Brain microvascular endothelial cell (primary cell): ENCODE results near the gene RARG.

Source experiments
- DNase-seq: peaks from one replicate; pipeline ENCODE4 v3.0.0-alpha.2; 2020
- H3K27ac ChIP-seq: fragments of 250-450 bp; sonication (Bioruptor Pico); 2 replicates; pipeline ENCODE4 v1.5.1; 2020; ENCODE audit warnings: mild to moderate bottlenecking, moderate library complexity
- H3K27me3 ChIP-seq: fragments of 250-450 bp; sonication (Bioruptor Pico); replicated peaks from 2 replicates; pipeline ENCODE4 v1.5.1; 2020; ENCODE audit warnings: mild to moderate bottlenecking
- H3K36me3 ChIP-seq: fragments of 250-450 bp; sonication (Bioruptor Pico); replicated peaks from 2 replicates; pipeline ENCODE4 v1.5.1; 2020; ENCODE audit warnings: mild to moderate bottlenecking
- H3K4me3 ChIP-seq: 2 replicates; pipeline ENCODE4 v1.5.1; 2011; ENCODE audit warnings: low read depth, mild to moderate bottlenecking, control low read depth, low read length, moderate library complexity
- CTCF ChIP-seq: IDR thresholded peaks from 2 replicates; pipeline ENCODE4 v1.5.1; 2011; ENCODE audit warnings: low read depth, mild to moderate bottlenecking, moderate library complexity, low read length, control low read depth, inconsistent platforms; ENCODE audit errors: missing control alignments
- in situ Hi-C: cut with HindIII; loops from 2 replicates; pipeline ENCODE4 v1.10.0; 2017; ENCODE audit warnings: low sequenced_read_pairs, low pct_ligation_motif_present

RARG gene

GRCh38 chr12:53191885-53192530 lies 40.0 kb downstream of the RARG start:
- Histone ChIP-seq H3K27me3 (no peaks in the 10 kb centered on the region), H3K4me3 (no peak overlapping the region), H3K36me3 (peaks cover 17% of the 10 kb centered on the region), H3K27ac (no peak overlapping the region)
- in situ Hi-C loops = no loop called here
- no peak for DNase-seq
- TF ChIP-seq CTCF = no peak

- no peak overlapping the region for H3K27ac ChIP-seq
- in situ Hi-C loops = no loop called here
- H3K36me3 ChIP-seq = peaks cover 24% of the 10 kb centered on the region
- no peak for DNase-seq
- H3K27me3 ChIP-seq = no peaks in the 10 kb centered on the region
- H3K4me3 ChIP-seq = no peak overlapping the region
- no peak for TF ChIP-seq CTCF
Observed at GRCh38 chr12:53191096-53191884, 40.7 kb downstream of the RARG start.

GRCh38 chr12:53190108-53190729 lies 41.8 kb downstream of the RARG start:
- H3K36me3 ChIP-seq = peaks cover 35% of the 10 kb centered on the region
- peak; percentile 96 for TF ChIP-seq CTCF
- H3K4me3 ChIP-seq = no peak overlapping the region
- H3K27me3 ChIP-seq = no peaks in the 10 kb centered on the region
- H3K27ac ChIP-seq = no peak overlapping the region
- DNase-seq = peak; percentile 57
- in situ Hi-C loops = no loop called here

GRCh38 chr12:53187145-53187899 lies 44.7 kb downstream of the RARG start:
- TF ChIP-seq CTCF = no peak
- Histone ChIP-seq H3K27ac (no peak overlapping the region), H3K4me3 (no peak overlapping the region), H3K36me3 (peaks cover 46% of the 10 kb centered on the region), H3K27me3 (no peaks in the 10 kb centered on the region)
- in situ Hi-C loops = no loop called here
- no peak for DNase-seq

GRCh38 chr12:53186745-53187144 lies 45.3 kb downstream of the RARG start:
- Histone ChIP-seq H3K27me3 (no peaks in the 10 kb centered on the region), H3K36me3 (peaks cover 52% of the 10 kb centered on the region), H3K27ac (no peak overlapping the region), H3K4me3 (no peak overlapping the region)
- no peak for TF ChIP-seq CTCF
- no peak for DNase-seq
- in situ Hi-C loops = no loop called here
